GM23338 (cell line): Measurements from ENCODE around the gene TIE1. TPM values are rescaled to one million over a fixed set of nuclear protein-coding genes. Genes with fewer than 3 reads are reported as not detected.

Experiments used
- ATAC-seq: fragments of 200-7000 bp; cut with Tn5 transposase; 3 replicates; pipeline ENCODE4 v1.9.1; 2020
- DNase-seq: peaks from one replicate; pipeline ENCODE4 v3.0.0-alpha.2; 2015; ENCODE audit warnings: low spot score
- H2AFZ ChIP-seq: fragments of 200-600 bp; sonication (generic); 2 replicates; pipeline ENCODE4 v1.8.0; 2016; ENCODE audit warnings: antibody characterized with exemption, mild to moderate bottlenecking, moderate library complexity
- H3F3A ChIP-seq: fragments of 200-600 bp; sonication (generic); replicated peaks from 2 replicates; pipeline ENCODE4 v1.8.0; 2017; ENCODE audit warnings: antibody characterized with exemption, mixed run types, low read depth
- H3K27ac ChIP-seq: fragments of 200-600 bp; sonication (generic); 2 replicates; pipeline ENCODE4 v1.6.1; 2016; ENCODE audit warnings: low read depth
- H3K27me3 ChIP-seq: fragments of 200-600 bp; sonication (generic); 2 replicates; pipeline ENCODE4 v1.8.0; 2016; ENCODE audit warnings: mild to moderate bottlenecking, mixed run types, moderate library complexity; ENCODE audit not compliant: insufficient read depth
- H3K36me3 ChIP-seq: fragments of 200-600 bp; sonication (generic); 2 replicates; pipeline ENCODE4 v1.8.0; 2016; ENCODE audit warnings: mild to moderate bottlenecking; ENCODE audit not compliant: insufficient read depth
- H3K4me1 ChIP-seq: fragments of 200-600 bp; sonication (generic); 2 replicates; pipeline ENCODE4 v1.8.0; 2016; ENCODE audit warnings: mild to moderate bottlenecking, moderate library complexity; ENCODE audit not compliant: insufficient read depth
- H3K4me2 ChIP-seq: fragments of 200-600 bp; sonication (generic); 2 replicates; pipeline ENCODE4 v1.7.1; 2017; ENCODE audit warnings: mixed run types
- H3K4me3 ChIP-seq: fragments of 200-600 bp; sonication (generic); 2 replicates; pipeline ENCODE4 v1.6.1; 2016; ENCODE audit warnings: mixed run types
- H3K79me2 ChIP-seq: fragments of 200-600 bp; sonication (generic); replicated peaks from 2 replicates; pipeline ENCODE4 v1.8.0; 2017; ENCODE audit warnings: mild to moderate bottlenecking; ENCODE audit not compliant: insufficient read depth
- H3K9me2 ChIP-seq: fragments of 200-600 bp; sonication (generic); 2 replicates; pipeline ENCODE4 v1.8.0; 2017; ENCODE audit not compliant: insufficient read depth
- H4K20me1 ChIP-seq: fragments of 200-600 bp; sonication (generic); replicated peaks from 2 replicates; pipeline ENCODE4 v1.8.0; 2017; ENCODE audit warnings: mild to moderate bottlenecking; ENCODE audit not compliant: insufficient read depth
- H3K27ac Mint-ChIP-seq: 2 replicates; pipeline ENCODE4 v1.8.0; 2020; ENCODE audit warnings: inconsistent platforms, mild to moderate bottlenecking, moderate library complexity, mixed read lengths
- H3K27me3 Mint-ChIP-seq: 3 replicates; pipeline ENCODE4 v1.8.0; 2022; ENCODE audit warnings: low read depth, mild to moderate bottlenecking, moderate library complexity, mixed read lengths, inconsistent platforms; ENCODE audit not compliant: insufficient read depth, poor library complexity
- H3K36me3 Mint-ChIP-seq: 3 replicates; pipeline ENCODE4 v1.8.0; 2021; ENCODE audit warnings: low read depth, mild to moderate bottlenecking, inconsistent platforms, moderate library complexity, mixed read lengths
- H3K4me1 Mint-ChIP-seq: 3 replicates; pipeline ENCODE4 v1.8.0; 2020; ENCODE audit warnings: mild to moderate bottlenecking, inconsistent platforms, mixed read lengths
- H3K4me3 Mint-ChIP-seq: 3 replicates; pipeline ENCODE4 v1.8.0; 2021; ENCODE audit warnings: moderate library complexity, mild to moderate bottlenecking, inconsistent platforms, mixed read lengths
- H3K9me3 Mint-ChIP-seq: 3 replicates; pipeline ENCODE4 v1.8.0; 2020; ENCODE audit warnings: moderate library complexity, mild to moderate bottlenecking, inconsistent platforms, mixed read lengths
- CREB1 ChIP-seq: fragments of 250-450 bp; sonication (Bioruptor Pico); IDR thresholded peaks from 2 replicates; pipeline ENCODE4 v1.5.0; 2020; ENCODE audit warnings: low read depth, mild to moderate bottlenecking, moderate library complexity
- EZH2 ChIP-seq: fragments of 200-600 bp; sonication (generic); IDR thresholded peaks from one replicate; pipeline ENCODE4 v1.8.0; 2017; ENCODE audit warnings: antibody characterized with exemption, mild to moderate bottlenecking, low read depth; ENCODE audit not compliant: unreplicated experiment
- EZH2phosphoT487 ChIP-seq: fragments of 200-600 bp; sonication (generic); IDR thresholded peaks from one replicate; pipeline ENCODE4 v1.8.1; 2018; ENCODE audit warnings: antibody characterized with exemption; ENCODE audit not compliant: unreplicated experiment
- JUNB ChIP-seq: IDR thresholded peaks from one replicate; pipeline ENCODE4 v1.6.1; 2016; ENCODE audit warnings: antibody characterized with exemption; ENCODE audit not compliant: unreplicated experiment
- NANOG ChIP-seq: IDR thresholded peaks from 2 replicates; pipeline ENCODE4 v1.6.1; 2016; ENCODE audit warnings: antibody characterized with exemption, borderline replicate concordance
- POLR2AphosphoS5 ChIP-seq: IDR thresholded peaks from 2 replicates; pipeline ENCODE4 v1.6.1; 2016; ENCODE audit warnings: antibody characterized with exemption, low read depth
- STAT1 ChIP-seq: IDR thresholded peaks from one replicate; pipeline ENCODE4 v1.6.1; 2016; ENCODE audit warnings: antibody characterized with exemption; ENCODE audit not compliant: unreplicated experiment
- ZNF331 ChIP-seq: fragments of 250-450 bp; sonication (Bioruptor Pico); IDR thresholded peaks from 2 replicates; pipeline ENCODE4 v1.5.0; 2020; ENCODE audit warnings: low read depth, mild to moderate bottlenecking, moderate library complexity
- polyA plus RNA-seq: library from polyadenylated mRNA; unstranded; fragments of >200 nt; fragmentation: Nextera tagmentation; extraction: Ambion mirVana; gene quantifications from 2 replicates; pipeline ENCODE4 v1.2.1, GENCODE V29; 2016
- total RNA-seq: library from RNA; depleted of rRNA; stranded (reverse); fragments of >200 nt; shearing (Covaris generic); gene quantifications from 2 replicates; pipeline ENCODE4 v1.2.3, GENCODE V29; 2014
- TF ChIP-seq, protein P1 (sequence below), 2 experiments: fragments of 200-600 bp in 1 of 2; sonication (generic) in 1 of 2; conservative IDR thresholded peaks; 2 replicates each; pipeline versions ENCODE4 v1.5.1 to v1.6.1; 2016 to 2017; ENCODE audit warnings: antibody characterized with exemption in 2 of 2, low read depth in 2 of 2, mild to moderate bottlenecking in 2 of 2, moderate library complexity in 1 of 2
- TF ChIP-seq, protein P2 (sequence below): IDR thresholded peaks from one replicate; pipeline ENCODE4 v1.6.1; 2018; ENCODE audit warnings: antibody characterized with exemption; ENCODE audit not compliant: unreplicated experiment

Gene TIE1
- total and polyA plus RNA-seq, 2 experiments from 2014 or later = 0.37 to 2.3 TPM

DNA sequence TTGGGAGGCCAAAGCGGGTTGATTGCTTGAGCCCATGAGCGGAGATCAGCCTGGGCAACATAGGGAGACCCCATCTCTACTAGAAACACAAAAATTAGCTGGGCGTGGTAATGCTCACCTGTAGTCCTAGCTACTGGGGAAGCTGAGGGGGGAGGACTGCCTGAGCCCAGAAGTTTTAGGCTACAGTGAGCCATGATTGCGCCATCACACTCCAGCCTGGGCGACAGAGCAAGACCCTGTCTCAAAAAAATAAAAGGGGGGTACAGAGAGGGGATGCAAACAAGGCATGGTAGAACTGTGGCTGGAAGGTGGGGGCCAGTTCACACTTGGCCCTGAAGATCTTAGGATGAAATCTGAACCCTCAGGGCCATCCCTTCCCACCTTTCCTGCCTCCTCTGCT lies 14.2 kb upstream of the TIE1 start:
- no peaks in the 10 kb centered on the region for H3K27me3 ChIP-seq
- H3K9me3 Mint-ChIP-seq = no peaks in the 10 kb centered on the region
- H3K4me3 ChIP-seq = no peak overlapping the region
- H3K79me2 ChIP-seq = no peaks in the 10 kb centered on the region
- H3K27ac ChIP-seq = no peak overlapping the region
- H4K20me1 ChIP-seq = no peaks in the 10 kb centered on the region
- H3K27ac Mint-ChIP-seq = no peak overlapping the region
- H3K4me1 Mint-ChIP-seq = peaks cover 27% of the 10 kb centered on the region
- H3K4me2 ChIP-seq = no peak overlapping the region
- TF ChIP-seq EZH2phosphoT487 = no peak
- no peak for TF ChIP-seq ZNF331 (CRISPR knock-in tag)
- TF ChIP-seq CREB1 = no peak
- TF ChIP-seq STAT1 = no peak
- no peak for TF ChIP-seq NANOG
- H3K4me3 Mint-ChIP-seq = peak overlapping the region; percentile 77; the same call in 1 of the 3 replicates
- H3K36me3 ChIP-seq = no peaks in the 10 kb centered on the region
- no peaks in the 10 kb centered on the region for H3F3A ChIP-seq
- H2AFZ ChIP-seq = 0 out of 2 replicates have a peak overlapping the region, but pooled peaks have one; percentile 98
- no peak for DNase-seq
- no peaks in the 10 kb centered on the region for H3K9me2 ChIP-seq
- H3K36me3 Mint-ChIP-seq = peaks cover 5% of the 10 kb centered on the region; the same call in 1 of the 3 replicates
- ATAC-seq = no peak
- peaks cover 13% of the 10 kb centered on the region for H3K27me3 Mint-ChIP-seq
- peaks cover 10% of the 10 kb centered on the region for H3K4me1 ChIP-seq

DNA sequence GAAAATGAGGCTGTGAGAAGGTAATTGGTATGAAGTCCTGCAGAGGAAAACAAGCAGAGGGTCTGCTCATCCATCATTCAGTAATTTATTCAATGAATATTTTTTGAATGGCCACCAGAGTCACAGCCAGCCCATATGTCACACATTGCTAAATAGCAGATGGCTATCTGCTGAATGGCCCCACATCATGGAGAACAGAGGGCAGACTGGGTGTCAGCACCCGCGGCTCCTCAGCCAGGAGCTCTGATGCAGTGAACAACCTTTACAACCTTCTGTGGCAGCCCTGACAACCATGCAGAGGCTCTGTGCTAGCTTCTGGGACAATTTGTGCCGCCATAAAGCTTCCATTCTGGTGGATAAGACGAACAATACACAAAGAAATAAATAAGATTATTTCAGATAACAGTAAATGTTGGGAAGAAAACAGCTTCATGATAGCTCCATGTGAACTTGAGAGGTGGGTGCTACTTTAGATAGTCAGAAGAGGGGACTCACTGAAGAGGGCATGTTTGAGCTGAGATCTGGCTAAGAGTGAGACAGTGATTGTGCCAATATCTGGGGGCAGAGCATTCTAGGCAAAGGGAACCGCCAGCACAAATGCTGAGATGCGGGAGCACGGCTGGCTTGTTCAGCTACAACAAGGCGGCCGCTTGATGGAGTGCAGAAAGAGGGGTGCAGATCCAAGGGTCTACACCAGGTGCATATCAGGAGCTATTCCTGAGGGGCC lies 12.6 kb upstream of the TIE1 start:
- no peaks in the 10 kb centered on the region for H3K27me3 ChIP-seq
- no peak overlapping the region for H3K4me2 ChIP-seq
- no peak overlapping the region for H3K27ac Mint-ChIP-seq
- no peaks in the 10 kb centered on the region for H3F3A ChIP-seq
- no peaks in the 10 kb centered on the region for H4K20me1 ChIP-seq
- ATAC-seq = no peak
- no peak overlapping the region for H3K4me3 ChIP-seq
- no peak for DNase-seq
- no peaks in the 10 kb centered on the region for H3K9me3 Mint-ChIP-seq
- H3K36me3 ChIP-seq = no peaks in the 10 kb centered on the region
- H3K4me1 Mint-ChIP-seq = peaks cover 27% of the 10 kb centered on the region
- no peaks in the 10 kb centered on the region for H3K36me3 Mint-ChIP-seq
- H3K9me2 ChIP-seq = peaks cover 5% of the 10 kb centered on the region; the same call in 1 of the 2 replicates
- H3K27me3 Mint-ChIP-seq = peaks cover 17% of the 10 kb centered on the region
- peaks cover 10% of the 10 kb centered on the region for H3K4me1 ChIP-seq
- H3K4me3 Mint-ChIP-seq = no peak overlapping the region
- no peak overlapping the region for H3K27ac ChIP-seq
- no peak overlapping the region for H2AFZ ChIP-seq
- no peaks in the 10 kb centered on the region for H3K79me2 ChIP-seq
- TF ChIP-seq JUNB (no peak), EZH2 (no peak), CREB1 (no peak), POLR2AphosphoS5 (no peak)
- TF ChIP-seq, protein P1, sequence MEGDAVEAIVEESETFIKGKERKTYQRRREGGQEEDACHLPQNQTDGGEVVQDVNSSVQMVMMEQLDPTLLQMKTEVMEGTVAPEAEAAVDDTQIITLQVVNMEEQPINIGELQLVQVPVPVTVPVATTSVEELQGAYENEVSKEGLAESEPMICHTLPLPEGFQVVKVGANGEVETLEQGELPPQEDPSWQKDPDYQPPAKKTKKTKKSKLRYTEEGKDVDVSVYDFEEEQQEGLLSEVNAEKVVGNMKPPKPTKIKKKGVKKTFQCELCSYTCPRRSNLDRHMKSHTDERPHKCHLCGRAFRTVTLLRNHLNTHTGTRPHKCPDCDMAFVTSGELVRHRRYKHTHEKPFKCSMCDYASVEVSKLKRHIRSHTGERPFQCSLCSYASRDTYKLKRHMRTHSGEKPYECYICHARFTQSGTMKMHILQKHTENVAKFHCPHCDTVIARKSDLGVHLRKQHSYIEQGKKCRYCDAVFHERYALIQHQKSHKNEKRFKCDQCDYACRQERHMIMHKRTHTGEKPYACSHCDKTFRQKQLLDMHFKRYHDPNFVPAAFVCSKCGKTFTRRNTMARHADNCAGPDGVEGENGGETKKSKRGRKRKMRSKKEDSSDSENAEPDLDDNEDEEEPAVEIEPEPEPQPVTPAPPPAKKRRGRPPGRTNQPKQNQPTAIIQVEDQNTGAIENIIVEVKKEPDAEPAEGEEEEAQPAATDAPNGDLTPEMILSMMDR (conservative IDR thresholded peaks at IDR 0.05; ENCODE audit: low read depth in 2 of 2) = no peak
- TF ChIP-seq, protein P2, sequence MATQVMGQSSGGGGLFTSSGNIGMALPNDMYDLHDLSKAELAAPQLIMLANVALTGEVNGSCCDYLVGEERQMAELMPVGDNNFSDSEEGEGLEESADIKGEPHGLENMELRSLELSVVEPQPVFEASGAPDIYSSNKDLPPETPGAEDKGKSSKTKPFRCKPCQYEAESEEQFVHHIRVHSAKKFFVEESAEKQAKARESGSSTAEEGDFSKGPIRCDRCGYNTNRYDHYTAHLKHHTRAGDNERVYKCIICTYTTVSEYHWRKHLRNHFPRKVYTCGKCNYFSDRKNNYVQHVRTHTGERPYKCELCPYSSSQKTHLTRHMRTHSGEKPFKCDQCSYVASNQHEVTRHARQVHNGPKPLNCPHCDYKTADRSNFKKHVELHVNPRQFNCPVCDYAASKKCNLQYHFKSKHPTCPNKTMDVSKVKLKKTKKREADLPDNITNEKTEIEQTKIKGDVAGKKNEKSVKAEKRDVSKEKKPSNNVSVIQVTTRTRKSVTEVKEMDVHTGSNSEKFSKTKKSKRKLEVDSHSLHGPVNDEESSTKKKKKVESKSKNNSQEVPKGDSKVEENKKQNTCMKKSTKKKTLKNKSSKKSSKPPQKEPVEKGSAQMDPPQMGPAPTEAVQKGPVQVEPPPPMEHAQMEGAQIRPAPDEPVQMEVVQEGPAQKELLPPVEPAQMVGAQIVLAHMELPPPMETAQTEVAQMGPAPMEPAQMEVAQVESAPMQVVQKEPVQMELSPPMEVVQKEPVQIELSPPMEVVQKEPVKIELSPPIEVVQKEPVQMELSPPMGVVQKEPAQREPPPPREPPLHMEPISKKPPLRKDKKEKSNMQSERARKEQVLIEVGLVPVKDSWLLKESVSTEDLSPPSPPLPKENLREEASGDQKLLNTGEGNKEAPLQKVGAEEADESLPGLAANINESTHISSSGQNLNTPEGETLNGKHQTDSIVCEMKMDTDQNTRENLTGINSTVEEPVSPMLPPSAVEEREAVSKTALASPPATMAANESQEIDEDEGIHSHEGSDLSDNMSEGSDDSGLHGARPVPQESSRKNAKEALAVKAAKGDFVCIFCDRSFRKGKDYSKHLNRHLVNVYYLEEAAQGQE = no peak
